ENCODE results near the gene QDPR.

GRCh38 chr4:17502756-17503155 is 9.1 kb downstream of the QDPR start:
- no peak for TF ChIP-seq CTCF (IDR thresholded peaks at IDR 0.05)
- no peak for TF ChIP-seq POLR2A (IDR thresholded peaks at IDR 0.05)
